Measurements from ENCODE around the gene LIPA.

- TF ChIP-seq CTCF (conservative IDR thresholded peaks at IDR 0.05; ENCODE audit: low read depth, low read length) (no peak), NFE2L2 (IDR thresholded peaks at IDR 0.05; ENCODE audit: low read depth, low read length) (no peak), RAD21 (IDR thresholded peaks at IDR 0.05; ENCODE audit: low read length) (no peak), POLR2A (IDR thresholded peaks at IDR 0.05; ENCODE audit: low read depth, low read length) (no peak)
Measured at GRCh38 chr10:89255793-89256192, 4.2 kb upstream of the LIPA start.

All from IMR-90 (cell line).